GM23248 (cell line): ENCODE data around the gene PRDM12. TPM values are rescaled to one million over a fixed set of nuclear protein-coding genes. Genes with fewer than 3 reads are reported as not detected.

Source experiments
- DNase-seq: peaks from one replicate; pipeline ENCODE4 v3.0.0-alpha.2; 2015
- H2AFZ ChIP-seq: fragments of 200-600 bp; sonication (generic); 2 replicates; pipeline ENCODE4 v1.6.1; 2016; ENCODE audit warnings: antibody characterized with exemption
- H3F3A ChIP-seq: fragments of 200-600 bp; sonication (generic); 2 replicates; pipeline ENCODE4 v1.6.1; 2016; ENCODE audit warnings: mild to moderate bottlenecking, antibody characterized with exemption, mixed run types; ENCODE audit not compliant: insufficient read depth
- H3K27ac ChIP-seq: fragments of 200-600 bp; sonication (generic); 2 replicates; pipeline ENCODE4 v1.5.1; 2016; ENCODE audit warnings: mild to moderate bottlenecking
- H3K27me3 ChIP-seq: fragments of 200-600 bp; sonication (generic); replicated peaks from 2 replicates; pipeline ENCODE4 v1.6.1; 2016; ENCODE audit warnings: mild to moderate bottlenecking; ENCODE audit not compliant: insufficient read depth
- H3K36me3 ChIP-seq: fragments of 200-600 bp; sonication (generic); 2 replicates; pipeline ENCODE4 v1.6.1; 2016; ENCODE audit warnings: low read depth, mild to moderate bottlenecking
- H3K4me1 ChIP-seq: fragments of 200-600 bp; sonication (generic); 2 replicates; pipeline ENCODE4 v1.6.1; 2016; ENCODE audit warnings: mild to moderate bottlenecking; ENCODE audit not compliant: insufficient read depth
- H3K4me2 ChIP-seq: fragments of 200-600 bp; sonication (generic); one replicate; pipeline ENCODE4 v1.6.1; 2016; ENCODE audit warnings: mild to moderate bottlenecking; ENCODE audit not compliant: unreplicated experiment
- H3K4me3 ChIP-seq: fragments of 200-600 bp; sonication (generic); 2 replicates; pipeline ENCODE4 v1.5.1; 2016; ENCODE audit warnings: mild to moderate bottlenecking
- H3K79me2 ChIP-seq: fragments of 200-600 bp; sonication (generic); 2 replicates; pipeline ENCODE4 v1.6.1; 2016; ENCODE audit warnings: mild to moderate bottlenecking; ENCODE audit not compliant: insufficient read depth
- H3K9ac ChIP-seq: fragments of 200-600 bp; sonication (generic); 2 replicates; pipeline ENCODE4 v1.6.1; 2016; ENCODE audit warnings: mild to moderate bottlenecking
- H3K9me2 ChIP-seq: fragments of 200-600 bp; sonication (generic); 2 replicates; pipeline ENCODE4 v1.6.1; 2016; ENCODE audit warnings: mixed run types, mild to moderate bottlenecking, moderate library complexity; ENCODE audit not compliant: insufficient read depth
- H3K9me3 ChIP-seq: fragments of 200-600 bp; sonication (generic); one replicate; pipeline ENCODE4 v1.6.1; 2017; ENCODE audit warnings: low read depth
- H4K20me1 ChIP-seq: fragments of 200-600 bp; sonication (generic); 2 replicates; pipeline ENCODE4 v1.6.0; 2016; ENCODE audit not compliant: insufficient read depth
- EZH2 ChIP-seq: fragments of 200-600 bp; sonication (generic); IDR thresholded peaks from 2 replicates; pipeline ENCODE4 v1.6.1; 2018; ENCODE audit warnings: antibody characterized with exemption, mild to moderate bottlenecking; ENCODE audit not compliant: insufficient read depth, poor library complexity, severe bottlenecking
- EZH2phosphoT487 ChIP-seq: fragments of 200-600 bp; sonication (generic); IDR thresholded peaks from 2 replicates; pipeline ENCODE4 v1.6.1; 2018; ENCODE audit warnings: antibody characterized with exemption, moderate library complexity, mild to moderate bottlenecking, low read depth; ENCODE audit not compliant: insufficient read depth
- WGBS, 2 experiments: methylation state at CpG; one replicate each; pipeline ENCODE4 v1.1.6; 2015 to 2017; ENCODE audit warnings: low lambda C conversion rate in 2 of 2, low coverage in 1 of 2; ENCODE audit errors: missing lambda C conversion rate in 2 of 2; 5-methylcytosine and 5-hydroxymethylcytosine counted together
- in situ Hi-C: fragments of 300-500 bp; cut with MboI; formaldehyde crosslinking; loops from 2 replicates; pipeline ENCODE4 v1.15.0; 2020
- polyA plus RNA-seq: library from polyadenylated mRNA; unstranded; fragments of >200 nt; fragmentation: Nextera tagmentation; extraction: Ambion mirVana; gene quantifications from 2 replicates; pipeline ENCODE4 v1.2.1, GENCODE V29; 2016
- total RNA-seq: library from RNA; depleted of rRNA; stranded (reverse); fragments of >200 nt; shearing (Covaris generic); gene quantifications from 2 replicates; pipeline ENCODE4 v1.2.3, GENCODE V29; 2014; rRNA removed

Gene PRDM12
- total RNA-seq = not detected in 2 replicates
- not detected in 2 replicates for polyA plus RNA-seq

- H3K9me2 ChIP-seq = no peaks in the 10 kb centered on the region
- no peaks in the 10 kb centered on the region for H3K79me2 ChIP-seq
- no peaks in the 10 kb centered on the region for H3K4me1 ChIP-seq
- peak; percentile 34 for DNase-seq
- H3K27ac ChIP-seq = no peak within 1 kb of the TSS
- no peaks in the 10 kb centered on the region for H4K20me1 ChIP-seq
- no peak within 1 kb of the TSS for H3K9ac ChIP-seq
- in situ Hi-C loops = no loop called here
- H2AFZ ChIP-seq = no peak within 1 kb of the TSS
- no peaks in the 10 kb centered on the region for H3F3A ChIP-seq
- TF ChIP-seq EZH2 = peak; percentile 95
- TF ChIP-seq EZH2phosphoT487 = peak; percentile 59; the same call in 1 of the 2 replicates
- WGBS, 2 experiments = 1 to 4% methylated on average over 37 to 57 of the region's 76 CpGs
- no peak within 1 kb of the TSS for H3K4me2 ChIP-seq
- no peaks in the 10 kb centered on the region for H3K36me3 ChIP-seq
- no peaks in the 10 kb centered on the region for H3K9me3 ChIP-seq
- H3K4me3 ChIP-seq = no peak within 1 kb of the TSS
- H3K27me3 ChIP-seq = peaks cover 78% of the 10 kb centered on the region
Measured at GRCh38 chr9:130664251-130665028, at the start of gene PRDM12. Gene PRDM12, plus strand, starts transcription at chr9:130664594. Its CDS starts 60 bp downstream, at chr9:130664654.

- TF ChIP-seq EZH2phosphoT487 (no peak), EZH2 (no peak)
- Histone ChIP-seq H3K9me3 (no peaks in the 10 kb centered on the region), H3K4me2 (no peak overlapping the region), H3K79me2 (no peaks in the 10 kb centered on the region), H3K9me2 (no peaks in the 10 kb centered on the region), H3K27ac (no peak overlapping the region), H3K9ac (no peak overlapping the region), H4K20me1 (no peaks in the 10 kb centered on the region), H3K4me1 (no peaks in the 10 kb centered on the region), H2AFZ (no peak overlapping the region), H3F3A (no peaks in the 10 kb centered on the region), H3K27me3 (no peaks in the 10 kb centered on the region), H3K36me3 (peaks cover 67% of the 10 kb centered on the region), H3K4me3 (no peak overlapping the region)
- in situ Hi-C loops = no loop called here
- WGBS, 2 experiments = 94 to 97% methylated on average over 10 of the region's 10 CpGs
- no peak for DNase-seq
Measured at GRCh38 chr9:130616451-130616850, 47.9 kb upstream of the PRDM12 start.

- H4K20me1 ChIP-seq = no peaks in the 10 kb centered on the region
- H3K79me2 ChIP-seq = no peaks in the 10 kb centered on the region
- H3K27ac ChIP-seq = no peak overlapping the region
- H3K27me3 ChIP-seq = no peaks in the 10 kb centered on the region
- H3K36me3 ChIP-seq = peaks cover 38% of the 10 kb centered on the region
- no peak overlapping the region for H2AFZ ChIP-seq
- H3K9me2 ChIP-seq = no peaks in the 10 kb centered on the region
- H3K9me3 ChIP-seq = no peaks in the 10 kb centered on the region
- no peak for TF ChIP-seq EZH2phosphoT487
- TF ChIP-seq EZH2 = no peak
- H3K9ac ChIP-seq = no peak overlapping the region
- in situ Hi-C loops = no loop called here
- no peaks in the 10 kb centered on the region for H3F3A ChIP-seq
- 87 to 91% methylated on average over 10 of the region's 10 CpGs for whole genome bisulfite sequencing, 2 experiments
- no peak overlapping the region for H3K4me2 ChIP-seq
- no peak for DNase-seq
- no peak overlapping the region for H3K4me3 ChIP-seq
- no peaks in the 10 kb centered on the region for H3K4me1 ChIP-seq
Measured at GRCh38 chr9:130623466-130623865, 40.9 kb upstream of the PRDM12 start.

- in situ Hi-C loops = no loop called here
- H3K4me3 ChIP-seq = no peak overlapping the region
- H3K9me3 ChIP-seq = no peaks in the 10 kb centered on the region
- H3K9me2 ChIP-seq = no peaks in the 10 kb centered on the region
- no peak for TF ChIP-seq EZH2
- no peak for TF ChIP-seq EZH2phosphoT487
- H4K20me1 ChIP-seq = no peaks in the 10 kb centered on the region
- WGBS, 2 experiments = 85 to 90% methylated on average over 4 of the region's 4 CpGs
- no peak overlapping the region for H3K4me2 ChIP-seq
- no peaks in the 10 kb centered on the region for H3F3A ChIP-seq
- H3K36me3 ChIP-seq = peaks cover 38% of the 10 kb centered on the region
- H3K79me2 ChIP-seq = no peaks in the 10 kb centered on the region
- H3K4me1 ChIP-seq = no peaks in the 10 kb centered on the region
- no peak overlapping the region for H3K9ac ChIP-seq
- H2AFZ ChIP-seq = no peak overlapping the region
- no peak for DNase-seq
- no peak overlapping the region for H3K27ac ChIP-seq
- no peaks in the 10 kb centered on the region for H3K27me3 ChIP-seq
Measured at GRCh38 chr9:130624154-130624553, 40.2 kb upstream of the PRDM12 start.
